ENCODE data around the gene ASCC1.

Gene ASCC1

DNA sequence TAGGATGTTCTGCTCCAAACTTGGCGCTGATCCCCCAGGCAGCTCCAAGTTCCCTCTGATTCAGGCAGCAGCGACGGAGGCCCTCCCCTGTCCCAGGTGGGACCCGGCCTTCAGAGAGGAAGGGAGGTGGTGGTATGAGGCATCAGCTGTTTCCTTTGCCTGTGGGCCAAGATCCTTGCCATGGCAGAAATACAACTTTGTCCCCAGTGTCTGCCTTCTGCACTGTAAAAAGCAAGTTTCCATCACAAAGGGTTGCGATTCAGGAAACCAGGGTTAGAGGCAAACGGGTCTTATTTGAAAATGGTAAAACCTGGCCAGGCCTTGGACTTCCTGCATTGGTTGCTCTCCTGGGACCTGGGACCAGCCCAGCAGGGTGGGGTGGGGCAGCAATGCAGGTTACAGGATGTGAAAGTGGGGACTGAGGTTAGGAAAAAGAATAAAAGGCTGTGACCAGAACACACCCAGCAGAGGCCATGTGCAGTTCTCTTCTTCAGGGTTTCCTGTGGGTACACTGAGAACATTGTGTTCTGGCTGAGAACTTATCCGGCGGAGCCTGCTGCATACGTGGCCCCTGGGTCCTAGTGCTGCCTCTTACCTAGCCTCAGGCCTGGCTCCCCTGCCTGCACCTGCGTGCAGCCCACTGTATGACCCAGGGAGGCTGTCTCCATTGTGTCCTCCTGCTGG is 32.5 kb upstream of the ASCC1 start:
- H3K9me3 ChIP-seq (ENCODE audit: control insufficient read depth in 1 of 2, low read length in 2 of 2), result no peaks in the 10 kb centered on the region
- H3K4me1 ChIP-seq (ENCODE audit: control insufficient read depth in 1 of 2, insufficient read depth in 2 of 2, low read length in 2 of 2), result peaks cover 50 to 55% of the 10 kb centered on the region in 2 donors
- H3K4me3 ChIP-seq (ENCODE audit: low read depth in 1 of 2, low read length in 2 of 2), result peak overlapping the region; percentile 47 to 56
- no peaks in the 10 kb centered on the region for H3K27me3 ChIP-seq (ENCODE audit: control insufficient read depth in 1 of 2, insufficient read depth in 2 of 2, low read length in 2 of 2)
- H3K9ac ChIP-seq (ENCODE audit: low read depth in 1 of 2, low read length in 2 of 2), result peak overlapping the region; percentile 63 to 64
- no peaks in the 10 kb centered on the region for H3K36me3 ChIP-seq (ENCODE audit: control insufficient read depth in 1 of 2, insufficient read depth in 2 of 2, low read length in 2 of 2)
- H3K27ac ChIP-seq (ENCODE audit: low read depth, low read length), result peak overlapping the region; percentile 86

DNA sequence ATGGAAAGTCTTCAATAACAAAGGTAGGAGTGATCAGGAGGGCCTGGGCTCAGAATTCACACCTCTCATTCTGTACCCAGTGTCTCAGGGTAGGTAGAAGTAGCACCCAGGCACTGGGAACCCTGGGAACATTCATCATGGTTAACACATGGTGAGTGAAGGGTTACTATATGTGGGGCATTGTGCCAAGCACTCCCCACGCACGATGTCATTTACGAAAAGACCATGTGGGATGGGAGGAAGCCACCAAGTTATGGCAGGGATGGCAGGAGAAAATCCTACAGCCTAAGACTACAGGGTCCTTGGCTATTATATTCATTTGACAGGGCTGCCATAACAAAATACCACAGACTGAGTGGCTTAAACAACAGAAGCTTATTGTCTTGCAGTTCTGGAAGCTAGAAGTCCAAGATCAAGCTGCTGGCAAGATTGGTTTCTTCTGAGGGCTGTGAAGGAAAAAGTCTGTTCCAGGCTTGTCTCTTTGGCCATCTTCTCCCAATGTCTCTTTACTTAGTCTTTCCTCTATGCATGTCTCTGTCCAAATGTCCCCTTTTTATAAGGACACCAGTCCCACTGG is 30.0 kb upstream of the ASCC1 start:
- Histone ChIP-seq H3K27ac (ENCODE audit: low read depth, low read length) (peak overlapping the region; percentile 23), H3K9ac (ENCODE audit: low read depth in 1 of 2, low read length in 2 of 2) (no peak overlapping the region)

DNA sequence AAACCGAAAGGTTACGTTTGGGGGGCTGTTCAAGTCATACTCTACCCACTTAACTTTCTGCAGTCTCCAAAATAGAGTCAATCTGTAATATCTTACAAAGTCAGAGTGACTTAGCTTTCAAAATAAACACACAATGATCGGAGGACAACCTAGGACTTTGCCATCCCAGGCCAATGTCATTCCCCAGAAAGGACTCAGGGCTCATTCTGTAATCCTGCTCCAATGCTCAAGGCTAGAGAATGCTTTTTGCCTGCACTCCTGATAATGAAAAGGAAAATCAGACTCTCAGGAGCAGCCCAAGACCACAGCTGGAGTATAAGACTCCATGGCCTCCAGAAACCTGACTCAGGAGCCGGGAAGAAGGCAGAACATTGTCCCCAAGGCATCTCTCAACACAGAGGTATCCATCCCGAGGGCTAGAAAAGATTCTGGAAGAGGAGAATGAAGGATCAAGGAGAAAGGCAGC is 28.5 kb upstream of the ASCC1 start:
- H3K27me3 ChIP-seq (ENCODE audit: control insufficient read depth in 1 of 2, insufficient read depth in 2 of 2, low read length in 2 of 2), result no peaks in the 10 kb centered on the region
- H3K9ac ChIP-seq (ENCODE audit: low read depth in 1 of 2, low read length in 2 of 2), result peak overlapping the region; percentile 14 to 40
- peak overlapping the region; percentile 68 for H3K27ac ChIP-seq (ENCODE audit: low read depth, low read length)
- H3K4me1 ChIP-seq (ENCODE audit: control insufficient read depth in 1 of 2, insufficient read depth in 2 of 2, low read length in 2 of 2), result peaks cover 53% of the 10 kb centered on the region in 2 donors
- no peak overlapping the region for H3K4me3 ChIP-seq (ENCODE audit: low read depth in 1 of 2, low read length in 2 of 2)
- no peaks in the 10 kb centered on the region for H3K9me3 ChIP-seq (ENCODE audit: control insufficient read depth in 1 of 2, low read length in 2 of 2)
- H3K36me3 ChIP-seq (ENCODE audit: control insufficient read depth in 1 of 2, insufficient read depth in 2 of 2, low read length in 2 of 2), result no peaks in the 10 kb centered on the region

More for the DNA sequence above, 30.0 kb upstream of the ASCC1 start:
- Histone ChIP-seq H3K27me3 (ENCODE audit: control insufficient read depth in 1 of 2, insufficient read depth in 2 of 2, low read length in 2 of 2) (no peaks in the 10 kb centered on the region), H3K36me3 (ENCODE audit: control insufficient read depth in 1 of 2, insufficient read depth in 2 of 2, low read length in 2 of 2) (no peaks in the 10 kb centered on the region), H3K9me3 (ENCODE audit: control insufficient read depth in 1 of 2, low read length in 2 of 2) (no peaks in the 10 kb centered on the region), H3K4me1 (ENCODE audit: control insufficient read depth in 1 of 2, insufficient read depth in 2 of 2, low read length in 2 of 2) (peaks cover 53 to 59% of the 10 kb centered on the region in 2 donors), H3K4me3 (ENCODE audit: low read depth in 1 of 2, low read length in 2 of 2) (no peak overlapping the region)

DNA sequence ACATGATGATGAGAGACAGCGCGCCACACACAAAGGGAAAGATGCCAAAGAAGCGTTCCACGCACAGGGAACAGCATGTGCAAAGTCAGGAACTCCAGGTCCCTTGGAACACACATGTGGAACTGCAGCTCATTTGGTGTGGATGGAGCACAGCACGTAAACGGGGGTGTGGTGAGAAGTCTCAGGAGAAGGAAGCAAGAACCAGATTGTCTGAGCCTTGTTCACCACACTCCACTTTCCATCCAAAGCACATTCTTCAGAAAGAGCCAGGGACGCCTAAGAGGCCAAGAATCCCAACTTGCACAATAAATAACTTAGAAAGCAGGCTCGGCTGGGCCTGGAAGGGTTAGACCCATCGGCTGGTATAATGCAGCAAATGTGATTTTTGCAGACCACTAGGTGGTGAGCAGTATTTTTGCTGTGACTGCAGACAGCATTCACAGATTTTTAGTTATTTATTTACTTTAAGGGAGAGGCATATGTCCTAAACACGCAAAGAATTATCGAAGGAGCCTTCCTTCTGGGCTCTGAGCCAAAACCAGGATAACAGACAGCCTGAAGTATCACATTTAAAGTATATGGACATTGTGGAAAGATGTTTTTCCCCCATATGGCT is 27.9 kb upstream of the ASCC1 start:
- no peak overlapping the region for H3K27ac ChIP-seq (ENCODE audit: low read depth, low read length)
- H3K4me1 ChIP-seq (ENCODE audit: control insufficient read depth in 1 of 2, insufficient read depth in 2 of 2, low read length in 2 of 2), result peaks cover 49% of the 10 kb centered on the region in 2 donors
- H3K9ac ChIP-seq (ENCODE audit: low read depth in 1 of 2, low read length in 2 of 2), result peak overlapping the region; percentile 10 to 14
- no peaks in the 10 kb centered on the region for H3K36me3 ChIP-seq (ENCODE audit: control insufficient read depth in 1 of 2, insufficient read depth in 2 of 2, low read length in 2 of 2)
- H3K27me3 ChIP-seq (ENCODE audit: control insufficient read depth in 1 of 2, insufficient read depth in 2 of 2, low read length in 2 of 2), result no peaks in the 10 kb centered on the region
- no peak overlapping the region for H3K4me3 ChIP-seq (ENCODE audit: low read depth in 1 of 2, low read length in 2 of 2)
- no peaks in the 10 kb centered on the region for H3K9me3 ChIP-seq (ENCODE audit: control insufficient read depth in 1 of 2, low read length in 2 of 2)

DNA sequence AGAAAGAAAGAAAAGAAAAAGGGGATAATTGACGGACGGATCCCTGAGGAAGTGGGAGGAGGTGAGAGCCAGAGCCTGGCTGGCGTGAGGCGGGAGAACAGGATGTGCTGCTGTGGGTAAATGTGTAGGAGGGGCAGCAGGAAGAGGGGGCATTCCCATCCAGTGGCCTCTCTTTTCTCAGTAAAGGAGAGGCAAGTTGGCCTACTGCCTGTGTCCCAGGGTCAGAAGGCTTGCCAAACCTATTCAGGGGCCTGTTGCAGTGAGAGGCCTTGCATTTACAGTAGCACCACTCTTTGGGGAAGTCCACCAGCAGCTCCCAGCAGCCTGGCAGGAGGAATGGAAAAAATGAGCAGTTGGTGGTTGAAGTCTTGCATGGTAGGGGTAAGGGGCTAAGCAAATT is 26.6 kb upstream of the ASCC1 start:
- no peak overlapping the region for H3K9ac ChIP-seq (ENCODE audit: low read depth in 1 of 2, low read length in 2 of 2)
- peak overlapping the region; percentile 1 for H3K27ac ChIP-seq (ENCODE audit: low read depth, low read length)
- H3K36me3 ChIP-seq (ENCODE audit: control insufficient read depth in 1 of 2, insufficient read depth in 2 of 2, low read length in 2 of 2), result no peaks in the 10 kb centered on the region
- H3K4me3 ChIP-seq (ENCODE audit: low read depth in 1 of 2, low read length in 2 of 2), result no peak overlapping the region
- no peaks in the 10 kb centered on the region for H3K9me3 ChIP-seq (ENCODE audit: control insufficient read depth in 1 of 2, low read length in 2 of 2)
- H3K4me1 ChIP-seq (ENCODE audit: control insufficient read depth in 1 of 2, insufficient read depth in 2 of 2, low read length in 2 of 2), result peaks cover 37 to 42% of the 10 kb centered on the region in 2 donors
- H3K27me3 ChIP-seq (ENCODE audit: control insufficient read depth in 1 of 2, insufficient read depth in 2 of 2, low read length in 2 of 2), result no peaks in the 10 kb centered on the region

DNA sequence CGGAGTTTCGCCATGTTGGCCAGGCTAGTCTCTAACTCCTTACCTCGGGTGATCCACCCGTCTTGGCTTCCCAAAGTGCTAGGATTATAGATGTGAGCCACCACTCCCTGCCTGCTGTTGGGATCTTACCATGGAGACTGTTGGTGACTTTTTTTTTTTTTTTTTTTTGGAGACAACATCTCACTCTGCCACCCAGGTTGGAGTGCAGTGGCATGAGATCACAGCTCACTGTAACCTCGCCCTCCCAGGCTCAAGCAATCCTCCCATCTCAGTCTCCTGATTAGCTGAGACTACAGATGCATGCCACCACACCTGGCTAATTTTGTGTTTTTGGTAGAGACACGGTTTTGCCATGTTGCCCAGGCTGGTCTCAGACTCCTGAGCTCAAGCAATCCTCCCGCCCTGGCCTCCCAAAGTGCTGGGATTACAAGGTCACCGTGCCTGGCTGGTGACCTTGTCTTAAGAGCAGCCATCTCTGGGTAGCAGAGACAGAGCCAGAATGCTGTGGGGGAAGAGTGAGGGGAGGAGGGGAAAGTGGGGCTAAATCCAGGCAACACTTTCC is 25.7 kb upstream of the ASCC1 start:
- Histone ChIP-seq H3K36me3 (ENCODE audit: control insufficient read depth in 1 of 2, insufficient read depth in 2 of 2, low read length in 2 of 2) (no peaks in the 10 kb centered on the region), H3K4me1 (ENCODE audit: control insufficient read depth in 1 of 2, insufficient read depth in 2 of 2, low read length in 2 of 2) (peaks cover 30 to 34% of the 10 kb centered on the region in 2 donors), H3K27me3 (ENCODE audit: control insufficient read depth in 1 of 2, insufficient read depth in 2 of 2, low read length in 2 of 2) (no peaks in the 10 kb centered on the region), H3K9ac (ENCODE audit: low read depth in 1 of 2, low read length in 2 of 2) (no peak overlapping the region), H3K27ac (ENCODE audit: low read depth, low read length) (no peak overlapping the region), H3K9me3 (ENCODE audit: control insufficient read depth in 1 of 2, low read length in 2 of 2) (no peaks in the 10 kb centered on the region), H3K4me3 (ENCODE audit: low read depth in 1 of 2, low read length in 2 of 2) (no peak overlapping the region)

DNA sequence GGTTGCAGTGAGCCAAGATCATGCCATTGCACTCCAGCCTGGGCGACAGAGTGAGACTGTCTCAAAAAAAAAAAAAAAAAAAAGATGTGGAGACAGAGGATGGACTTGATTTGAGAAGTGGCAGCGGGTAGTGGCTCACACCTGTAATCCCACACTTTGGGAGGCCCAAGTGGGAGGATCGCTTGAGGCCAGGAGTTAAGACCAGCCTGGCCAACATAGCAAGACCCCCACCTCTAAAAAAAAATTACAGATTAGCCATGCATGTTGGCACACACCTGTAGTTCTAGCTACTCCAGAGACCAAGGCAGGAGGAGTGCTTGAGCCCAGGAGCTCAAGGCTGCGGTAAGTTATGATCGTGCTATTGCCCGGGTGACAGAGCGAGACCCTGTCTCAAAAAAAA is 24.3 kb upstream of the ASCC1 start:
- Histone ChIP-seq H3K9ac (ENCODE audit: low read depth in 1 of 2, low read length in 2 of 2) (no peak overlapping the region), H3K9me3 (ENCODE audit: control insufficient read depth in 1 of 2, low read length in 2 of 2) (no peaks in the 10 kb centered on the region), H3K27ac (ENCODE audit: low read depth, low read length) (no peak overlapping the region), H3K4me1 (ENCODE audit: control insufficient read depth in 1 of 2, insufficient read depth in 2 of 2, low read length in 2 of 2) (peaks cover 21 to 26% of the 10 kb centered on the region in 2 donors), H3K27me3 (ENCODE audit: control insufficient read depth in 1 of 2, insufficient read depth in 2 of 2, low read length in 2 of 2) (no peaks in the 10 kb centered on the region), H3K36me3 (ENCODE audit: control insufficient read depth in 1 of 2, insufficient read depth in 2 of 2, low read length in 2 of 2) (peaks cover 9 to 10% of the 10 kb centered on the region in 2 donors), H3K4me3 (ENCODE audit: low read depth in 1 of 2, low read length in 2 of 2) (no peak overlapping the region)

DNA sequence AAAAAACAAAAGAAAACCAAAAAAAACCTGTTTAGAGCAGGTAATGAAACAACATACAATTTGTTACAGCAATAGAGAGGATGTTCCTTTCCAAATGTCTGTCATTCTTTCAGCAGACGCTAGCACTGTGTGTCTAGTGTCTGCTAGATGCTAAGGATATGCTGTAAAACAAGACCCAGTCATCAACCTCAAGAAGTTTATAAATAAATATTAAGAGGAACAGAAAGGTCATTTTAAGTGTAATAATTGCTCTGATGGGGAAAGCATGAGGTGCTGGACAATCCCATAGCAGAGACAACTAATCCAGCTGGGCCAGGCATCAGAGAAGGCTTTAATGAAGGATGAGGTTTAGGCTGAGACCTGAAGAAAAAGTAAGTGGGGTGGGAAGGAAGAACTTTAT is 23.3 kb upstream of the ASCC1 start:
- Histone ChIP-seq H3K4me3 (ENCODE audit: low read depth in 1 of 2, low read length in 2 of 2) (no peak overlapping the region), H3K9me3 (ENCODE audit: control insufficient read depth in 1 of 2, low read length in 2 of 2) (no peaks in the 10 kb centered on the region), H3K36me3 (ENCODE audit: control insufficient read depth in 1 of 2, insufficient read depth in 2 of 2, low read length in 2 of 2) (peaks cover 9 to 15% of the 10 kb centered on the region in 2 donors), H3K27me3 (ENCODE audit: control insufficient read depth in 1 of 2, insufficient read depth in 2 of 2, low read length in 2 of 2) (no peaks in the 10 kb centered on the region), H3K27ac (ENCODE audit: low read depth, low read length) (no peak overlapping the region), H3K9ac (ENCODE audit: low read depth in 1 of 2, low read length in 2 of 2) (no peak overlapping the region), H3K4me1 (ENCODE audit: control insufficient read depth in 1 of 2, insufficient read depth in 2 of 2, low read length in 2 of 2) (peaks cover 12 to 17% of the 10 kb centered on the region in 2 donors)

DNA sequence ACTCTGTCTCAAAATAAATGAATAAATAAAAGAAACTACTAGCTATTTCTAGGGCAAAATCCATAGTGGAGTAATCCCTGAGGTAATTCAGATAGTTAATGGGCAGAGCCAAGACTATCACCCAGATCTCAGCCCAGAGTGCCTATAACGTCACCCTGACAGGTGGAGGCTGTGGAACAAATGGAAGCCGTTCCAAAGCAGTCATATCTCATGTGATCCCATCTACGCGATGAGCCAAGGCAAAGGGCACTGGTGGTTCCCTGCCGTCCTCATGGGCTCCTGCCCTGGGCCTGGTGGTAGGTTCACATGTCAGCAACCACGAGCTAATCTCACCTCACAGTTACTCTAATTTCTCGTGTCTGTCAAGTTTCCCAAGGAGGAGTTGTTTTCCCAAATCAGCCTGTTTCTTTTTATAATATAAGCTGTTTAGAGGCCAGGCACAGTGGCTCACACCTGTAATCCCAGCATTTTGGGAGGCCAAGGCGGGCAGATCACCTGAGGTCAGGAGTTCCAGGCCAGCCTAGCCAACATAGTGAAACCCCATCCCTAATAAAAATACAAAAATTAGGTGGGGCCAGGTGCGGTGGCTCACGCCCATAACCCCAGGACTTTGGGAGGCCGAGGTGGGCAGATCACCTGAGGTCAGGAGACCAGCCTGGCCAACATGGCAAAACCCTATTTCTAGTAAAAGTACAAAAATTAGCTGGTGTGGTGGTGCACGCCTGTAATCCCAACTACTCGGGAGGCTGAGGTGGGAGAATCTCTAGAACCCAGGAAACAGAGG is 22.5 kb upstream of the ASCC1 start:
- Histone ChIP-seq H3K27me3 (ENCODE audit: control insufficient read depth in 1 of 2, insufficient read depth in 2 of 2, low read length in 2 of 2) (no peaks in the 10 kb centered on the region), H3K36me3 (ENCODE audit: control insufficient read depth in 1 of 2, insufficient read depth in 2 of 2, low read length in 2 of 2) (peaks cover 9 to 17% of the 10 kb centered on the region in 2 donors), H3K4me1 (ENCODE audit: control insufficient read depth in 1 of 2, insufficient read depth in 2 of 2, low read length in 2 of 2) (peaks cover 4 to 9% of the 10 kb centered on the region in 2 donors), H3K9me3 (ENCODE audit: control insufficient read depth in 1 of 2, low read length in 2 of 2) (no peaks in the 10 kb centered on the region), H3K9ac (ENCODE audit: low read depth in 1 of 2, low read length in 2 of 2) (no peak overlapping the region), H3K27ac (ENCODE audit: low read depth, low read length) (no peak overlapping the region), H3K4me3 (ENCODE audit: low read depth in 1 of 2, low read length in 2 of 2) (no peak overlapping the region)
